Ishikawa (cell line): ENCODE data around the gene DEDD2.

Source experiments
- CEBPB ChIP-seq: IDR thresholded peaks from 2 replicates; pipeline ENCODE4 v1.6.1; 2012
- CREB1 ChIP-seq: IDR thresholded peaks from 2 replicates; pipeline ENCODE4 v1.6.1; 2012; ENCODE audit warnings: low read depth
- EGR1 ChIP-seq: IDR thresholded peaks from 2 replicates; pipeline ENCODE4 v1.6.1; 2012
- EP300 ChIP-seq: IDR thresholded peaks from 2 replicates; pipeline ENCODE4 v1.6.1; 2012; ENCODE audit warnings: borderline replicate concordance
- FOXM1 ChIP-seq: IDR thresholded peaks from 2 replicates; pipeline ENCODE4 v1.6.1; 2012; ENCODE audit warnings: low read depth, borderline replicate concordance
- MAX ChIP-seq: IDR thresholded peaks from 2 replicates; pipeline ENCODE4 v1.6.1; 2012
- NFIC ChIP-seq: IDR thresholded peaks from 2 replicates; pipeline ENCODE4 v1.6.1; 2012
- RAD21 ChIP-seq: IDR thresholded peaks from 2 replicates; pipeline ENCODE4 v1.6.1; 2012; ENCODE audit warnings: low read depth
- TAF1 ChIP-seq: IDR thresholded peaks from 2 replicates; pipeline ENCODE4 v1.6.1; 2012; ENCODE audit warnings: low read depth, mild to moderate bottlenecking
- TCF12 ChIP-seq: IDR thresholded peaks from 2 replicates; pipeline ENCODE4 v1.6.1; 2012; ENCODE audit warnings: low read depth
- TEAD4 ChIP-seq: IDR thresholded peaks from 2 replicates; pipeline ENCODE4 v1.6.1; 2012
- YY1 ChIP-seq: IDR thresholded peaks from 2 replicates; pipeline ENCODE4 v1.6.1; 2012; ENCODE audit warnings: low read depth
- ZBTB7A ChIP-seq: IDR thresholded peaks from 2 replicates; pipeline ENCODE4 v1.6.1; 2012; ENCODE audit warnings: low read depth
- TF ChIP-seq, protein P1 (sequence below): IDR thresholded peaks from 2 replicates; pipeline ENCODE4 v1.6.1; 2012
- TF ChIP-seq, protein P2 (sequence below): IDR thresholded peaks from 2 replicates; pipeline ENCODE4 v1.6.1; 2012; ENCODE audit warnings: low read depth, mild to moderate bottlenecking

The DEDD2 gene

DNA sequence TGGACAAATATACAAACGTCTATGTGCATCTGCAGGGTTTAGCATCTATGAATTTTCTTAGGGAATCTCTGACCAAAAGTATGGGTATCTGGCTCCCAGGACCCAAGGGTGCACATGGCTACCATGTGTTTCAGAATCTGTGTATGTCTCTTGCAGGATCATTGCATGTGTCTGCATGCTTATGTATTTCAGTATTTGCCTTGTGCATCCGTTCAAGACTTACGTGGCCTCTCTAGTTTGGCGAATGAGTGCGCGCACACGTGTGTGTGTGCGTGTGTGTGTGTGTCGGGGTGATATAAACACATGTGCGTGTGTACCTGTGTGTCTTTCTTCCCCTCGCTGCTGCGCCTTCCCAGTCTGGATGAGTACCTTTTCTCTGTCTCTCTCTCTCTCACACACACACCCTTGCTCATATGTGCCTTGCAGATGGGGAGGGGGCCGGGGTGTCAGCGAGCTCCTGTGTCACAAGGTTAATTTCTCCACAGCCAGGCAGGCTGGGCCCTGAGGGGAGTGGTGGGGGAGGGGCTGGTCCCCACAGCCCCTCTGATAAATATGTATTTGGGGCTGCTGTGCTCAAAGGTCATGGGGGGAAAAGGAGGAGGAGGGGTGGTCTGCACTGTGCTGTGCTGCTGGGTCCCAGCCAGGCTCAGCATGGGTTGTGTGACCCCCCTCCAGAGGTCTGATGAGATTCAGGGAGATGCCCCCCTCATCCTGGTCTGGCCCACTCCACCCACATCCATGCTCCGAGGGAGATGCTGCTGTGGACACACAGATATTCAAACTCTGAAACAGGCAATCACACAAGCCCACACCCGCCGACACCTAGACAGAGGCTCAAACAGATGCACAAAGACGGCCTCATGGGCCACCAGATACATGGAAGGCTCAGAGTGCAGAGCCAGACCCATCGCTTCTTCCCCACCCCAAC lies 47.7 kb downstream of the DEDD2 start:
- TF ChIP-seq TAF1 = no peak
- no peak for TF ChIP-seq ZBTB7A
- TF ChIP-seq YY1 = no peak
- TF ChIP-seq NFIC = no peak
- TF ChIP-seq TCF12 = no peak
- no peak for TF ChIP-seq FOXM1
- TF ChIP-seq RAD21 = no peak
- TF ChIP-seq CEBPB = no peak
- no peak for TF ChIP-seq TEAD4
- no peak for TF ChIP-seq EP300

GRCh38 chr19:42168206-42168605 lies 49.3 kb downstream of the DEDD2 start:
- TF ChIP-seq CEBPB (no peak), CREB1 (no peak), NFIC (no peak)
- TF ChIP-seq, protein P1, sequence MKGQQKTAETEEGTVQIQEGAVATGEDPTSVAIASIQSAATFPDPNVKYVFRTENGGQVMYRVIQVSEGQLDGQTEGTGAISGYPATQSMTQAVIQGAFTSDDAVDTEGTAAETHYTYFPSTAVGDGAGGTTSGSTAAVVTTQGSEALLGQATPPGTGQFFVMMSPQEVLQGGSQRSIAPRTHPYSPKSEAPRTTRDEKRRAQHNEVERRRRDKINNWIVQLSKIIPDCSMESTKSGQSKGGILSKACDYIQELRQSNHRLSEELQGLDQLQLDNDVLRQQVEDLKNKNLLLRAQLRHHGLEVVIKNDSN = no peak

GRCh38 chr19:42166316-42166715 lies 51.2 kb downstream of the DEDD2 start:
- TF ChIP-seq NFIC (no peak), TCF12 (no peak), FOXM1 (no peak), EGR1 (no peak), TEAD4 (no peak), RAD21 (no peak), CEBPB (no peak), EP300 (no peak)

GRCh38 chr19:42165146-42165545 lies 52.3 kb downstream of the DEDD2 start:
- TF ChIP-seq TEAD4 = no peak

DNA sequence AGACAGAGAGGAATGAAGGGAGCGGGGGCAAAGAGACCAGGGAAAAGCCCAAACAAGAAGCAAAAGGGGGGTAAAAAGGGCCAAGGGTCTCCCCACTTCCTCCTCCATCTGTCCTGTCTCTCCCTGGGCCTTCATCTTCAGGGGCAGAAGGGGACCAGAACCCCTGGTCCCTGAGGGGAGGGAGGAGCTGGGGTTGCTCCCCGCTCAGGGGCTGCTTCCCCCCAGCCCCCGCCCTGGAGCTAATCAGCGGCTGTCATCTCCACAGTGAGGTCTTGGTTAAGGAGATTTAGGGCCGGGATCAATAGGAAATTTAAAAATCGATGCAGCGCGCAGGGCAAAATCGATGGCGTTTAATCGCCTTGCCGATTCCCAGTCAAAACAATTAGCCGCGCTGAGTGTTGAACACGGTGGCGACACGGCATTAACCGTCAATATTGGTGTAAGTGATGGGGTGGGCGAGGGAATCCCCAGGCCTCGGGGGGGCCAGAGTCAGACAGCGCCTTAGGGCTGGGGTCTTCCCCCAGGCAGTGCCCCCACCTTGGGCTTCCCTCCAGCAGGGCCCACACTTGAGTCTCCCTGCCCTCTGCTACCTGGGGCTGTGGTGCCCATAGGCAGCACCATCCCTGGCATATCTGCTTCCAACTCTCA lies 55.7 kb downstream of the DEDD2 start:
- TF ChIP-seq, protein P1 = no peak
- no peak for TF ChIP-seq EGR1
- TF ChIP-seq FOXM1 = no peak
- TF ChIP-seq, protein P2, sequence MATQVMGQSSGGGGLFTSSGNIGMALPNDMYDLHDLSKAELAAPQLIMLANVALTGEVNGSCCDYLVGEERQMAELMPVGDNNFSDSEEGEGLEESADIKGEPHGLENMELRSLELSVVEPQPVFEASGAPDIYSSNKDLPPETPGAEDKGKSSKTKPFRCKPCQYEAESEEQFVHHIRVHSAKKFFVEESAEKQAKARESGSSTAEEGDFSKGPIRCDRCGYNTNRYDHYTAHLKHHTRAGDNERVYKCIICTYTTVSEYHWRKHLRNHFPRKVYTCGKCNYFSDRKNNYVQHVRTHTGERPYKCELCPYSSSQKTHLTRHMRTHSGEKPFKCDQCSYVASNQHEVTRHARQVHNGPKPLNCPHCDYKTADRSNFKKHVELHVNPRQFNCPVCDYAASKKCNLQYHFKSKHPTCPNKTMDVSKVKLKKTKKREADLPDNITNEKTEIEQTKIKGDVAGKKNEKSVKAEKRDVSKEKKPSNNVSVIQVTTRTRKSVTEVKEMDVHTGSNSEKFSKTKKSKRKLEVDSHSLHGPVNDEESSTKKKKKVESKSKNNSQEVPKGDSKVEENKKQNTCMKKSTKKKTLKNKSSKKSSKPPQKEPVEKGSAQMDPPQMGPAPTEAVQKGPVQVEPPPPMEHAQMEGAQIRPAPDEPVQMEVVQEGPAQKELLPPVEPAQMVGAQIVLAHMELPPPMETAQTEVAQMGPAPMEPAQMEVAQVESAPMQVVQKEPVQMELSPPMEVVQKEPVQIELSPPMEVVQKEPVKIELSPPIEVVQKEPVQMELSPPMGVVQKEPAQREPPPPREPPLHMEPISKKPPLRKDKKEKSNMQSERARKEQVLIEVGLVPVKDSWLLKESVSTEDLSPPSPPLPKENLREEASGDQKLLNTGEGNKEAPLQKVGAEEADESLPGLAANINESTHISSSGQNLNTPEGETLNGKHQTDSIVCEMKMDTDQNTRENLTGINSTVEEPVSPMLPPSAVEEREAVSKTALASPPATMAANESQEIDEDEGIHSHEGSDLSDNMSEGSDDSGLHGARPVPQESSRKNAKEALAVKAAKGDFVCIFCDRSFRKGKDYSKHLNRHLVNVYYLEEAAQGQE = no peak
- no peak for TF ChIP-seq CEBPB
- no peak for TF ChIP-seq TCF12
- TF ChIP-seq TEAD4 = no peak
- no peak for TF ChIP-seq ZBTB7A
- TF ChIP-seq NFIC = no peak
- TF ChIP-seq CREB1 = no peak
- no peak for TF ChIP-seq MAX
- TF ChIP-seq YY1 = no peak
- TF ChIP-seq TAF1 = no peak
- TF ChIP-seq EP300 = no peak
- TF ChIP-seq RAD21 = no peak

- TF ChIP-seq TCF12 (no peak), EGR1 (no peak), TEAD4 (no peak), YY1 (no peak), FOXM1 (no peak), CEBPB (no peak), NFIC (no peak), RAD21 (no peak), ZBTB7A (no peak), TAF1 (no peak)
- TF ChIP-seq, protein P2 = no peak
Measured at GRCh38 chr19:42159942-42160341, 57.5 kb downstream of the DEDD2 start.
